Right atrium auricular region (tissue), 2 donors: ENCODE results near the gene THSD7A. TPM values are rescaled to one million over a fixed set of nuclear protein-coding genes. Genes with fewer than 3 reads are reported as not detected.

ENCODE experiments used
- DNase-seq: peaks from one replicate; pipeline ENCODE4 v3.0.0-alpha.2; 2019; ENCODE audit warnings: low spot score
- H3K27ac ChIP-seq, 2 donors: fragments of 200-600 bp; sonication (generic); 1 replicate in 1 of 2; 2 replicates in 1 of 2; pipeline ENCODE4 v1.5.1; 2016 to 2019
- H3K27me3 ChIP-seq, 2 donors: fragments of 200-600 bp; sonication (generic); one replicate each; pipeline versions ENCODE4 v1.5.1 to v1.6.0; 2017 to 2019
- H3K36me3 ChIP-seq: fragments of 200-600 bp; sonication (generic); one replicate; pipeline ENCODE4 v1.5.1; 2016
- H3K4me1 ChIP-seq, 2 donors: fragments of 200-600 bp; sonication (generic); one replicate each; pipeline versions ENCODE4 v1.5.1 to v1.6.0; 2017 to 2019
- H3K4me3 ChIP-seq, 2 donors: fragments of 200-600 bp; sonication (generic); 1 replicate in 1 of 2; 2 replicates in 1 of 2; pipeline ENCODE4 v1.5.1; 2017 to 2019; ENCODE audit warnings: mild to moderate bottlenecking in 1 of 2, moderate library complexity in 1 of 2
- H3K9me3 ChIP-seq, 2 donors: fragments of 200-600 bp; sonication (generic); one replicate each; pipeline ENCODE4 v1.5.1; 2019
- CTCF ChIP-seq, 2 donors: fragments of 200-600 bp; sonication (generic); IDR thresholded peaks; one replicate each; pipeline ENCODE4 v1.5.1; 2019; ENCODE audit warnings: antibody characterized with exemption in 2 of 2
- total RNA-seq, 2 donors: library from RNA; depleted of rRNA; stranded (reverse); fragments of >200 nt; gene quantifications; one replicate each; pipeline ENCODE4 v1.1.0, GENCODE V29; 2016

THSD7A gene
- total RNA-seq, 2 donors from 2014 or later = 0.85 to 2.9 TPM

DNA sequence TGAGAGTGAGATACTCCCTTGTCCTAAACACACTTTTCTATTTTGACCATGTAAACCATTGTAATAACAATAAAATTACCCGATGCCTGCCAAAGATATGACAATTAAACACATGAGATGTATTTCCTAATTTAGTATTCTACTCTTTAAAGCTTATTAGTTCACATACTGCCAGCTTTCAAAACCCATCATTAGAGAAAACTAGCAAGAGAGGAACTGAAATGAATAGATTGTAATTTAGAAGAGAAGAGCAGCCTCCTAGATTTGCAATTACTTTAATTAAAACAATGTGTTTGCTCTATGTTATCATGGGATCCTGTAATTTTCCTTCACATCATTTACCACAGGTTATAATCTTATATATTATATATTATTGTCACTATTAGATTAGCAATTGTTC, 428.2 kb downstream of the THSD7A start:
- Histone ChIP-seq H3K4me1 (no peaks in the 10 kb centered on the region), H3K27ac (no peak overlapping the region), H3K4me3 (no peak overlapping the region), H3K9me3 (no peaks in the 10 kb centered on the region), H3K36me3 (no peaks in the 10 kb centered on the region), H3K27me3 (no peaks in the 10 kb centered on the region)
- DNase-seq = no peak
- TF ChIP-seq CTCF (IDR thresholded peaks at IDR 0.05) = no peak

DNA sequence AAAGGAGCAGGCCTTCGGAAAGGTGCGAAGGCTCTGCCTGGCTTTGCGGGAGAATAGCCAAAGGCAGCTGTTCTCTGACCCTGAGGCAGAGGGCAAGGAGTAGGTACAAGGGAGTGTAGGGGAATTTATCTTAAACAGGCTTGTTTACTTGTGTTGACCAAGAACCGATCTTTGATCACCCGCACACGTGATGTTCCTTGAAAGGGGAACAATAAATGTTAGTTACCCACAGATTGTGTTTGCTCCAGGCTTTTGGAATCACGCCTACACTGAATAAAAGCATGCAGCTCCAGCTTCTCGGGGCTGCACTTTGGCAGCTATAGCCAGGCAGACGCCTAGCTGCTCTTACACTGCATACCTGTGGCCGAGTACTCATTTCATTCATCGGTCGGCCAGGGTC, 437.6 kb downstream of the THSD7A start:
- TF ChIP-seq CTCF (IDR thresholded peaks at IDR 0.05) = no peak
- Histone ChIP-seq H3K4me1 (no peaks in the 10 kb centered on the region), H3K27ac (no peak overlapping the region), H3K9me3 (no peaks in the 10 kb centered on the region), H3K27me3 (no peaks in the 10 kb centered on the region), H3K36me3 (no peaks in the 10 kb centered on the region), H3K4me3 (no peak overlapping the region)
- DNase-seq = no peak

DNA sequence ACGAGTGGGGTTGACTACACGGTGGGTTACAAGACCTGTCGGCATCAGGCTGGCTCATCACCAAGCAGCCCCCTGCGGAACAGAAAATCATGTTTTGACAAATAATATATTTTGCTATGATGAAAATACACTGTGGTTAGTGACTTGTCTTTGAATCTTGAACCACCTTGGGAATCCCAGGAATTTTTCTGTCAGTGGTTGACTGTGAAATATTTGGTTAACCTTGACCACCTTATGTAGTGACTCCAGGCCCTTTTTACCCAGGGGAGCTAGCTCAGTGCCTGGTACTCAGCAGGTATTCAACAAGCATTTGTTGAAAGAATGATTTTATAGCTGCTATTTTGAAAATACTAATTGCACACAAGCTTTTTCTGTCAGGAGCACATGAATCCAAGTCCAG, 452.4 kb downstream of the THSD7A start:
- no peak overlapping the region for H3K27ac ChIP-seq
- no peaks in the 10 kb centered on the region for H3K36me3 ChIP-seq
- no peaks in the 10 kb centered on the region for H3K27me3 ChIP-seq
- H3K9me3 ChIP-seq = no peaks in the 10 kb centered on the region
- no peaks in the 10 kb centered on the region for H3K4me1 ChIP-seq
- no peak for DNase-seq
- no peak overlapping the region for H3K4me3 ChIP-seq
- TF ChIP-seq CTCF (IDR thresholded peaks at IDR 0.05) = no peak

- Histone ChIP-seq H3K27ac (no peak overlapping the region), H3K4me3 (no peak overlapping the region), H3K36me3 (no peaks in the 10 kb centered on the region), H3K4me1 (no peaks in the 10 kb centered on the region), H3K27me3 (no peaks in the 10 kb centered on the region), H3K9me3 (no peaks in the 10 kb centered on the region)
- TF ChIP-seq CTCF (IDR thresholded peaks at IDR 0.05) = no peak
- no peak for DNase-seq
Measured at GRCh38 chr7:11376529-11376928, 455.5 kb downstream of the THSD7A start.

DNA sequence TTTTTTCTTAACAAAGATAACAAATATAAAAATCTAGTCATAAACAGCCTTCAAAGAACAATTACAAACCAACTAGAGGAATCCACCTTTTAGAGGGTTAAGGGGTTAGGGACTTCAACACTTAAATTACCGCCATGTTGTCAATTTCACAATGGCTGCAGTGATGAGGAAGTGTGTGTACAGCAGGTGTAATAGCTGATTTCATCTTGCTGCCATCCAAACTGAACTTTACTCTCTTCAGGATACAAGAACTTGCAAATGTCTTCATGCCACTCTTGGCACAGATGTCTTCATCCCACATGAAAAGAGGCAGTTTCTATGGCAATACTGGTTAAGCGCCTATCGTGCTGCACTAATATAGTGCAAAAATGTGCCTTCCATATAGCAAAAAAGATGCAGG, 457.4 kb downstream of the THSD7A start:
- Histone ChIP-seq H3K27ac (no peak overlapping the region), H3K4me1 (no peaks in the 10 kb centered on the region), H3K9me3 (no peaks in the 10 kb centered on the region), H3K36me3 (no peaks in the 10 kb centered on the region), H3K27me3 (no peaks in the 10 kb centered on the region), H3K4me3 (no peak overlapping the region)
- no peak for DNase-seq
- no peak for TF ChIP-seq CTCF (IDR thresholded peaks at IDR 0.05)

- Histone ChIP-seq H3K27me3 (no peaks in the 10 kb centered on the region), H3K4me1 (no peaks in the 10 kb centered on the region), H3K4me3 (no peak overlapping the region), H3K9me3 (no peaks in the 10 kb centered on the region), H3K36me3 (no peaks in the 10 kb centered on the region), H3K27ac (no peak overlapping the region)
- no peak for DNase-seq
- peak; percentile 20 to 46 for TF ChIP-seq CTCF (IDR thresholded peaks at IDR 0.05)
Measured at GRCh38 chr7:11373546-11374142, 458.4 kb downstream of the THSD7A start.
